ENCODE results near the gene MTHFSD. TPM values are rescaled to one million over a fixed set of nuclear protein-coding genes. Genes with fewer than 3 reads are reported as not detected.
A peak's percentile ranks its signal among the peaks of the same experiment; 100 is the strongest.

Gene MTHFSD
- total and polyA plus RNA-seq, 7 donors, result 5.5 to 18.8 (median 10.9) TPM

DNA sequence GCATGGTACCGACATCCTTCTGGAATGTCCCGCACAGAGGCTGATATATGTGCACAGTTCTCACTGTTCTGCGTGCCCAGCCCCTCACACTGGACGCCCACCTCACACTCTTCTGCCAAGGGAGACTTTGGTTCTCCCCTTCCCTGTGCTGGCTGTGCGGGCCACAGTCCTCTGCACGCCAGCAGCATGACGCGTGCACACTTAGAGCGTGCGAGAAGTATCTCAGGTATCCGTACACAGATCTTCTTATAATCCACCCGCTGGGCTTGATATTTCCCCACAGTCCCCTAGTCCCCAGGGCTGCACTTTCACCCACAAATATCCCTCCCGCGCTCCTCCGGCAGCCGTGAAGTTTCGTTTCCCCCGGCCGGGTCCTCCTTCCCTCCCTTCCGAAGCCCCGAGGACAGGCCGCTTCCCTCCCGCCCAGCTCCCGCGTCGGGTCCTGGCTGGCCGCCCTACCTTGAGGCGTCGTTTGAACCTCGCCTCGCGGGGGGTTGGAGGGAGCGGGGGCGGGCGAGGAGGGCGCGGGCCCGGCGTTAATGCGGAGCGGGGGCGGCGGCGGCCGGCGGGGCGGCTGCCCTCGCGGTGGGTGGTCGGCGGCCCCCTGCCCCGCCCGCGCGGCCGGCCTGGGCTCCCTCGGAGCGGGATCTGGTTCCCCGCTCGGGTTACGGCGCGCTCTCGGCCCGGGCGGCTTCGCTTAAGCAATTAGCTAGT is 49.7 kb downstream of the MTHFSD start:
- H3K27ac ChIP-seq, result peak overlapping the region; percentile 99 to 100 (median 99)
- 2 to 4% methylated on average over 67 of the region's 67 CpGs for WGBS, 2 donors

DNA sequence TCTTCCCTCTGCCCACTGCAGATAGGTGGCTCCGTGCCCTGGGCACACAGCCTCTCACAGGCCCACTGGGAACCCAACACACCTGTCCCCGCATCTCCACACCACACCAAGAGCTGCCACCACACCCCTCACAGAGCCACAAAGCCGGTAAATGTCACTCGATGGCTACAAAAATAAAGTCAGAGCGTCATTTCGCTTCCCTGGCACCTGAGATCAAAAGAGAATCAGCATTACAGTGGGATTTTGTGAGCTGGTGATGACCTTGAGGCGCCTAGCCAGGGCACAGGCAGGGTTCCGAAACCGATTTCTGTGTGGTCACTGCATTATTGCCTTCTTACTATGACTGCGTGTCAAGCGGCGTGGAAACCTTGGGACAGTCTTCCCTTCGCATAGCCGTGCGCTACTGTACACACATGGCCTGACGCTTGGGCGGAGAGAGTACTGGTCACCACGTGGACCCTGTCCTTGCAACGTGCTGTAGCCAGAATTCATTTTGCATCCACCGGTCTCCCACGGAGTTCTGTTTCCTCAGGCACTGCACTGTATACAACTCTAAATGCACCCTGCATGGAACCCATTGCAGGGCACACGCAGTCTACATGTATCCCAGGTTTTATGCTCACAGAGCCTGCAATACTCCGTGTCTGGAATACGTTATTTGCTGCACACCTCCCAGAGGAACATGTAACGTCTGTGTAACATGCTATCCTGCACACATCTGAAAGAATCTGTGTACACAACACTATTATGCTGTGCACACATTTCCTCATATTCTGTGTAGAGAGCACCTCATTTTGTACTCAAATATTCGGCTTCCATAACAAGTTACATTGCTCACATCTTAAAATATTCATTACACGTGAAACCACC is 50.5 kb downstream of the MTHFSD start:
- H3K36me3 ChIP-seq, result no peaks in the 10 kb centered on the region
- intact Hi-C loops (cut with DNase I), result loop anchor here (5.0 kb wide), 2 partner anchors 107 to 202 kb away; no protein-coding TSS in a partner anchor
- H3K4me1 ChIP-seq, result peaks cover 0 to 72% (median 38%) of the 10 kb centered on the region in 4 donors
- peaks cover 0 to 4% (median 4%) of the 10 kb centered on the region in 3 donors for H3K27me3 ChIP-seq
- 17% methylated on average over 27 of the region's 27 CpGs for WGBS, 2 donors
- H3K4me3 ChIP-seq, result peak overlapping the region; percentile 81 to 95 (median 86)
- DNase-seq, result peak; percentile 82
- H3K27ac ChIP-seq, result peak overlapping the region; percentile 99 to 100 (median 99)
- no peaks in the 10 kb centered on the region for H3K9me3 ChIP-seq
- TF ChIP-seq POLR2AphosphoS5 (IDR thresholded peaks at IDR 0.05) (peak; percentile 58 to 84 (median 71)), EP300 (IDR thresholded peaks at IDR 0.05) (no peak), POLR2A (IDR thresholded peaks at IDR 0.05) (no peak)
- TF ChIP-seq, protein P1, sequence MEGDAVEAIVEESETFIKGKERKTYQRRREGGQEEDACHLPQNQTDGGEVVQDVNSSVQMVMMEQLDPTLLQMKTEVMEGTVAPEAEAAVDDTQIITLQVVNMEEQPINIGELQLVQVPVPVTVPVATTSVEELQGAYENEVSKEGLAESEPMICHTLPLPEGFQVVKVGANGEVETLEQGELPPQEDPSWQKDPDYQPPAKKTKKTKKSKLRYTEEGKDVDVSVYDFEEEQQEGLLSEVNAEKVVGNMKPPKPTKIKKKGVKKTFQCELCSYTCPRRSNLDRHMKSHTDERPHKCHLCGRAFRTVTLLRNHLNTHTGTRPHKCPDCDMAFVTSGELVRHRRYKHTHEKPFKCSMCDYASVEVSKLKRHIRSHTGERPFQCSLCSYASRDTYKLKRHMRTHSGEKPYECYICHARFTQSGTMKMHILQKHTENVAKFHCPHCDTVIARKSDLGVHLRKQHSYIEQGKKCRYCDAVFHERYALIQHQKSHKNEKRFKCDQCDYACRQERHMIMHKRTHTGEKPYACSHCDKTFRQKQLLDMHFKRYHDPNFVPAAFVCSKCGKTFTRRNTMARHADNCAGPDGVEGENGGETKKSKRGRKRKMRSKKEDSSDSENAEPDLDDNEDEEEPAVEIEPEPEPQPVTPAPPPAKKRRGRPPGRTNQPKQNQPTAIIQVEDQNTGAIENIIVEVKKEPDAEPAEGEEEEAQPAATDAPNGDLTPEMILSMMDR (IDR thresholded peaks at IDR 0.05), result no peak

More for the DNA sequence above, 49.7 kb downstream of the MTHFSD start:
- intact Hi-C loops (cut with DNase I), result loop anchor here (5.0 kb wide), 2 partner anchors 108 to 203 kb away; no protein-coding TSS in a partner anchor
- Histone ChIP-seq H3K36me3 (no peaks in the 10 kb centered on the region), H3K9me3 (no peaks in the 10 kb centered on the region), H3K4me1 (peaks cover 0 to 64% (median 30%) of the 10 kb centered on the region in 4 donors), H3K27me3 (peaks cover 0 to 4% (median 0%) of the 10 kb centered on the region in 3 donors), H3K4me3 (peak overlapping the region; percentile 81 to 95 (median 86))
- peak; percentile 84 for DNase-seq
- TF ChIP-seq EP300 (IDR thresholded peaks at IDR 0.05) (no peak), POLR2A (IDR thresholded peaks at IDR 0.05) (no peak), POLR2AphosphoS5 (IDR thresholded peaks at IDR 0.05) (peak in 3 of 4 donors; percentile 21 to 58 (median 40))

DNA sequence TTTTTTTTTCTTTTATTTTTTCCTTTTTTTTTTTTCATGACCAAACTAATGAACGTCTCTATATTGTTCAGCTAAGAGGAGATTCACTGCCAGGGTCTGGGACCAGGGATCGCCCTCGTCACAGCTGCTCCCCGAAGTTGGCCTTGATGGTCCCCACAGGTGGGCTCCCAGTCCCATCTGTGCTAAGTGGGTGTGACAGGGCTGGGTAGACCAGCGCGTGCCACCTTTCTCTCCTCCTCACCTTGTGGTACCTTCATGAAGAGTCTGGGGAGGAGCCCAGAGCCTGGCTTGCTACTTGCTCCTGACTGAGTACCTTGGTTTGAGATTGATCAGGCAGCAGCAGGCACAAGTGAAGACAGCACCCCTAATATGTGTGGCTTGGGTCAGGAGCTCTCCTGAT is 51.2 kb downstream of the MTHFSD start:
- H3K9me3 ChIP-seq, result no peaks in the 10 kb centered on the region
- TF ChIP-seq POLR2A (IDR thresholded peaks at IDR 0.05) (no peak), EP300 (IDR thresholded peaks at IDR 0.05) (no peak), POLR2AphosphoS5 (IDR thresholded peaks at IDR 0.05) (no peak)
- TF ChIP-seq, protein P1 (IDR thresholded peaks at IDR 0.05), result no peak
- DNase-seq, result peak; percentile 70
- H3K4me1 ChIP-seq, result peaks cover 0 to 79% (median 42%) of the 10 kb centered on the region in 4 donors
- no peaks in the 10 kb centered on the region for H3K36me3 ChIP-seq
- H3K27ac ChIP-seq, result peak overlapping the region; percentile 99 to 100 (median 99)
- intact Hi-C loops (cut with DNase I), result no loop called here
- WGBS, 2 donors, result 12 to 18% methylated on average over 6 of the region's 6 CpGs
- H3K27me3 ChIP-seq, result peaks cover 0 to 10% (median 4%) of the 10 kb centered on the region in 3 donors
- peak overlapping the region; percentile 81 to 95 (median 86) for H3K4me3 ChIP-seq

DNA sequence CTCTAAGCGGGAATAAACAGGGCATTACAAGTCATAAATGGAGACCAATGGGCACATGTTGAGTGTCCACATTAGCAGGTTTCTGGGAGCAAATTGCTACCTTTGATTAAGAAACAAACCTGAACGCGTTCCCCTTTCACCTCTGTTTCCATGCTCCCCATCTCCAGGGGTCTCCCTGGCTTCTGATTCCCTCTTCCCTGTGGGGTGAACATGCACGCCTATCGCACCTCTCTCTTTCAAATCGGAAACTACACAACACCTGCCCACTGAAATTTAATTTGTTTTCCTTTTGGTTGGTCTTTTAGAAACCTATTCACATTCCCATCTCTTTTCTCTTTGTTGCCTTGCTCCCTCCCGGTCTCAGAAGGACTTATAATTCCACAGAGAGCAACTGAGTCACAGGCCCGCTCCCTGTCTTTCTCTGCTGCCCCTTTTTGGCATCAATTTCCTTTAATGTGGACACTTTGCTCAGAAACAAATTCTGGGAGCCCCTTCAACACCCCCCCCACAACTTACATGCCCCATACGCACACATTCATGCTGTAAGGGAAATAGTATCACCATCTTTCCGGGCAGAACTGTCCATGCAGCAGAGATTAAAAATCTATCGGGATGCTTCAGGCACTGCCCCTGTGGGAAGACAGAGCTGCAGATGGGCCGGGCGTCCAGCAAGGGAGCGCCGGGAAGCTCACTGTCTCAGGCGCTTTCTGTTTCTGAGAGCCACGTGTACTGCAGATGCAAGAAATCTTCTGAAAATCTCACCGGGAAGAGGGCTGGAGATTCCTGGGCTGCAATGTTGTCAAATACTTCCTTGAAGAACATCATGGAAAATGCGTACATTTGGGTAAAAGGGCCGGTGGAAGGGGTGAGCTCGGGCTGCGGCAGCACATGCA is 51.9 kb downstream of the MTHFSD start:
- intact Hi-C loops (cut with DNase I), result no loop called here
- Histone ChIP-seq H3K9me3 (no peaks in the 10 kb centered on the region), H3K27ac (peak overlapping the region; percentile 99 to 100 (median 99)), H3K27me3 (peaks cover 0 to 17% (median 4%) of the 10 kb centered on the region in 3 donors), H3K4me1 (peaks cover 0 to 84% (median 45%) of the 10 kb centered on the region in 4 donors), H3K36me3 (no peaks in the 10 kb centered on the region), H3K4me3 (peak overlapping the region; percentile 81 to 95 (median 86))
- DNase-seq, result peak; percentile 69
- TF ChIP-seq POLR2AphosphoS5 (IDR thresholded peaks at IDR 0.05) (peak in 3 of 4 donors; percentile 16 to 41 (median 34)), POLR2A (IDR thresholded peaks at IDR 0.05) (no peak)
- WGBS, 2 donors, result 9 to 19% methylated on average over 22 of the region's 22 CpGs
